H1 (cell line): Measurements from ENCODE around the gene RHD. TPM values are rescaled to one million over a fixed set of nuclear protein-coding genes. Genes with fewer than 3 reads are reported as not detected.

Source experiments
- CTCF ChIA-PET: fragments of 300-600 bp; sonication (Branson Sonifier 250); formaldehyde crosslinking; loops from one replicate; lab custom pipeline; 2021; ENCODE audit not compliant: partially characterized antibody; lab: Charles Lee
- POLR2A ChIA-PET: fragments of 300-600 bp; sonication (Branson Sonifier 250); formaldehyde crosslinking; loops from one replicate; lab custom pipeline; 2021; ENCODE audit warnings: inconsistent platforms; ENCODE audit not compliant: partially characterized antibody; lab: Charles Lee
- DNase-seq, 2 experiments: peaks; one replicate each; pipeline versions ENCODE4 v3.0.0 to v3.0.0-alpha.2; 2010 to 2022; ENCODE audit warnings: low spot score in 2 of 2, low read depth in 1 of 2, mixed read lengths in 1 of 2
- FAIRE-seq: peaks from 2 replicates; lab custom pipeline; 2011; peaks lifted over from hg19 to GRCh38; lab: Jason Lieb, UNC
- H2AFZ ChIP-seq: 2 replicates; pipeline ENCODE4 v1.8.1; 2012; ENCODE audit warnings: low read length, inconsistent platforms
- H2AK5ac ChIP-seq: 2 replicates; pipeline ENCODE4 v1.6.1; 2013; ENCODE audit warnings: low read depth, low read length
- H2BK120ac ChIP-seq: replicated peaks from 2 replicates; pipeline ENCODE3; 2013; ENCODE audit warnings: low read depth, low read length, inconsistent platforms
- H2BK12ac ChIP-seq: 2 replicates; pipeline ENCODE4 v1.6.1; 2013; ENCODE audit warnings: low read depth, low read length
- H2BK15ac ChIP-seq: 2 replicates; pipeline ENCODE4 v1.6.1; 2013; ENCODE audit warnings: low read length
- H2BK20ac ChIP-seq: 2 replicates; pipeline ENCODE4 v1.6.1; 2013; ENCODE audit warnings: low read length
- H2BK5ac ChIP-seq: 2 replicates; pipeline ENCODE4 v1.6.1; 2013; ENCODE audit warnings: low read depth, low read length
- H3K14ac ChIP-seq: 2 replicates; pipeline ENCODE4 v1.6.1; 2013; ENCODE audit warnings: inconsistent platforms; ENCODE audit not compliant: insufficient read length
- H3K18ac ChIP-seq: 2 replicates; pipeline ENCODE4 v1.6.1; 2013; ENCODE audit warnings: low read length; ENCODE audit errors: extremely low read depth
- H3K23ac ChIP-seq: 2 replicates; pipeline ENCODE4 v1.6.1; 2013; ENCODE audit warnings: inconsistent platforms; ENCODE audit not compliant: insufficient read length
- H3K23me2 ChIP-seq: 2 replicates; pipeline ENCODE4 v1.6.1; 2013; ENCODE audit warnings: low read depth, low read length
- H3K27ac ChIP-seq: 2 replicates; pipeline ENCODE4 v1.6.1; 2011; ENCODE audit warnings: low read depth, low read length, inconsistent platforms
- H3K27me3 ChIP-seq, 4 experiments: replicated peaks in 1 of 4; 1 replicate in 1 of 4; 2 replicates in 3 of 4; pipeline versions ENCODE4 v1.6.1 to v1.8.1; 2011 to 2013; ENCODE audit warnings: low read length in 3 of 4, mild to moderate bottlenecking in 3 of 4, inconsistent platforms in 2 of 4, mixed read lengths in 2 of 4, moderate library complexity in 1 of 4; ENCODE audit not compliant: control insufficient read depth in 3 of 4, insufficient read depth in 3 of 4; ENCODE audit errors: extremely low read depth in 1 of 4
- H3K36me3 ChIP-seq, 4 experiments: 2 replicates each; pipeline versions ENCODE4 v1.6.1 to v1.8.1; 2011 to 2013; ENCODE audit warnings: mild to moderate bottlenecking in 4 of 4, low read length in 3 of 4, moderate library complexity in 2 of 4, control low read depth in 1 of 4, inconsistent platforms in 1 of 4; ENCODE audit not compliant: insufficient read depth in 4 of 4, control insufficient read depth in 2 of 4
- H3K4ac ChIP-seq: replicated peaks from 2 replicates; pipeline ENCODE3; 2013; ENCODE audit warnings: low read length, low read depth, mixed read lengths, inconsistent platforms; ENCODE audit not compliant: insufficient read length
- H3K4me1 ChIP-seq, 4 experiments: replicated peaks in 1 of 4; 1 replicate in 1 of 4; 2 replicates in 3 of 4; pipeline versions ENCODE4 v1.6.1 to v1.8.1; 2011 to 2013; ENCODE audit warnings: low read length in 3 of 4, inconsistent platforms in 2 of 4, mixed read lengths in 1 of 4; ENCODE audit not compliant: insufficient read depth in 4 of 4, control insufficient read depth in 3 of 4
- H3K4me2 ChIP-seq, 2 experiments: 2 replicates each; pipeline versions ENCODE4 v1.6.1 to v1.8.1; 2011 to 2013; ENCODE audit warnings: low read depth in 2 of 2, low read length in 2 of 2, control low read depth in 1 of 2, inconsistent platforms in 1 of 2, mild to moderate bottlenecking in 1 of 2; ENCODE audit not compliant: insufficient read depth in 1 of 2
- H3K4me3 ChIP-seq, 4 experiments: fragments of 200-600, 300-600 bp in 1 of 4; sonication (generic), shearing (Covaris generic), sonication (Bioruptor Twin) in 1 of 4; 2 replicates each; pipeline versions ENCODE4 v1.5.1 to v1.8.1; 2011 to 2016; ENCODE audit warnings: low read length in 4 of 4, low read depth in 3 of 4, control low read depth in 2 of 4, inconsistent platforms in 2 of 4, mild to moderate bottlenecking in 2 of 4, mixed read lengths in 1 of 4, moderate library complexity in 1 of 4; ENCODE audit not compliant: insufficient read depth in 2 of 4; ENCODE audit errors: extremely low read depth in 1 of 4
- H3K56ac ChIP-seq: replicated peaks from 2 replicates; pipeline ENCODE3; 2013; ENCODE audit warnings: low read depth, mild to moderate bottlenecking, mixed read lengths, low read length, inconsistent platforms; ENCODE audit not compliant: insufficient read length
- H3K79me1 ChIP-seq: 2 replicates; pipeline ENCODE4 v1.6.1; 2013; ENCODE audit warnings: low read depth, low read length, control low read depth
- H3K79me2 ChIP-seq, 2 experiments: 2 replicates each; pipeline versions ENCODE4 v1.6.1 to v1.8.1; 2012 to 2013; ENCODE audit warnings: low read length in 2 of 2, mild to moderate bottlenecking in 2 of 2, inconsistent platforms in 1 of 2; ENCODE audit not compliant: insufficient read depth in 2 of 2, control insufficient read depth in 1 of 2
- H3K9ac ChIP-seq, 4 experiments: replicated peaks in 1 of 4; 1 replicate in 1 of 4; 2 replicates in 3 of 4; pipeline versions ENCODE4 v1.6.1 to v1.8.1; 2011 to 2013; ENCODE audit warnings: low read depth in 3 of 4, low read length in 3 of 4, control low read depth in 2 of 4, mild to moderate bottlenecking in 2 of 4, moderate library complexity in 2 of 4, inconsistent platforms in 1 of 4; ENCODE audit errors: extremely low read depth in 1 of 4
- H3K9me3 ChIP-seq, 2 experiments: 2 replicates each; pipeline versions ENCODE4 v1.6.1 to v1.8.1; 2012 to 2013; ENCODE audit warnings: mild to moderate bottlenecking in 2 of 2, moderate library complexity in 2 of 2, control low read depth in 1 of 2, inconsistent platforms in 1 of 2, low read depth in 1 of 2, low read length in 1 of 2, mixed read lengths in 1 of 2; ENCODE audit not compliant: insufficient read depth in 2 of 2
- H4K20me1 ChIP-seq, 2 experiments: replicated peaks in 1 of 2; 2 replicates each; pipeline versions ENCODE3 to v1.8.1; 2011 to 2013; ENCODE audit warnings: inconsistent platforms in 2 of 2, low read length in 2 of 2, mild to moderate bottlenecking in 1 of 2; ENCODE audit not compliant: insufficient read depth in 2 of 2, control insufficient read depth in 1 of 2
- H4K5ac ChIP-seq: 2 replicates; pipeline ENCODE4 v1.6.1; 2013; ENCODE audit warnings: low read length, low read depth, mixed read lengths, inconsistent platforms; ENCODE audit not compliant: insufficient read length
- H4K8ac ChIP-seq: 2 replicates; pipeline ENCODE4 v1.8.0; 2013; ENCODE audit warnings: mild to moderate bottlenecking, moderate library complexity, low read length, inconsistent platforms; ENCODE audit not compliant: insufficient read depth; ENCODE audit errors: extremely low read depth
- H4K91ac ChIP-seq: replicated peaks from 2 replicates; pipeline ENCODE3; 2013; ENCODE audit warnings: low read length, mixed read lengths, inconsistent platforms; ENCODE audit not compliant: insufficient read length
- CHD2 ChIP-seq: IDR thresholded peaks from 2 replicates; pipeline ENCODE4 v1.6.1; 2012; ENCODE audit warnings: low read length, improper control_type of control experiment
- CTBP2 ChIP-seq: IDR thresholded peaks from 2 replicates; pipeline ENCODE4 v1.7.0; 2011; ENCODE audit warnings: borderline replicate concordance, mild to moderate bottlenecking, moderate library complexity, mixed read lengths, low read length; ENCODE audit not compliant: insufficient read depth, insufficient read length
- EP300 ChIP-seq, 2 experiments: IDR thresholded peaks; 1 replicate in 1 of 2; 2 replicates in 1 of 2; pipeline ENCODE4 v1.6.1; 2011 to 2012; ENCODE audit warnings: low read depth in 2 of 2, low read length in 2 of 2, mild to moderate bottlenecking in 2 of 2, borderline replicate concordance in 1 of 2, inconsistent platforms in 1 of 2, moderate library complexity in 1 of 2
- EZH2 ChIP-seq: fragments of 200-600 bp; sonication (generic); IDR thresholded peaks from 2 replicates; pipeline ENCODE4 v1.7.1; 2012; ENCODE audit warnings: low read depth, mild to moderate bottlenecking, moderate library complexity, low read length, inconsistent platforms; ENCODE audit not compliant: severe bottlenecking
- GABPA ChIP-seq: IDR thresholded peaks from 2 replicates; pipeline ENCODE4 v1.6.1; 2011; ENCODE audit warnings: mild to moderate bottlenecking, low read length, moderate library complexity, borderline replicate concordance; ENCODE audit not compliant: insufficient read depth
- JUN ChIP-seq: IDR thresholded peaks from 2 replicates; pipeline ENCODE4 v1.6.1; 2011; ENCODE audit warnings: low read depth, mild to moderate bottlenecking, improper control_type of control experiment, low read length
- KDM4A ChIP-seq: IDR thresholded peaks from one replicate; pipeline ENCODE4 v1.7.1; 2012; ENCODE audit warnings: low read depth, mild to moderate bottlenecking, moderate library complexity, low read length, inconsistent platforms; ENCODE audit not compliant: severe bottlenecking
- POLR2AphosphoS5 ChIP-seq: IDR thresholded peaks from 2 replicates; pipeline ENCODE4 v1.6.1; 2011; ENCODE audit warnings: low read depth, low read length
- SAP30 ChIP-seq: fragments of 300-600 bp; sonication (generic); IDR thresholded peaks from 2 replicates; pipeline ENCODE4 v1.7.1; 2012; ENCODE audit warnings: low read length, moderate library complexity, mild to moderate bottlenecking, inconsistent platforms; ENCODE audit not compliant: insufficient read depth, insufficient replicate concordance
- SIRT6 ChIP-seq: IDR thresholded peaks from one replicate; pipeline ENCODE4 v1.7.1; 2012; ENCODE audit warnings: low read length, inconsistent platforms
- WGBS, 2 experiments: shearing (Covaris generic) in 1 of 2; methylation state at CpG; one replicate each; pipeline versions ENCODE4 v1.1.6 to v1.1.7; 2013 to 2015; ENCODE audit warnings: low lambda C conversion rate in 2 of 2, mixed read lengths in 2 of 2, inconsistent platforms in 1 of 2, low coverage in 1 of 2, missing lambda C conversion rate in 1 of 2; ENCODE audit not compliant: insufficient replicate concordance in 2 of 2, insufficient coverage in 1 of 2, insufficient read length in 1 of 2; ENCODE audit errors: extremely low coverage in 1 of 2, missing lambda C conversion rate in 1 of 2; 5-methylcytosine and 5-hydroxymethylcytosine counted together
- polyA plus RNA-seq, 7 experiments: library from polyadenylated mRNA; depleted of rRNA in 3 of 7; stranded (reverse) in 5 of 7; unstranded in 2 of 7; fragments of >200 nt in 5 of 7; fragments of 200-250 nt in 2 of 7; gene quantifications; 1 replicate in 5 of 7; 2 replicates in 1 of 7; 4 replicates in 1 of 7; pipeline versions ENCODE4 v1.2.1 to v1.2.3, GENCODE V29; 2011 to 2013; ENCODE audit warnings: missing spikeins in 2 of 7, mixed read lengths in 2 of 7
- total RNA-seq: library from RNA; stranded (reverse); fragmentation: NEBNext Ultra II Directional; extraction: Animal tissue kit (Norgen Biotek cat#: 25700); gene quantifications from 2 replicates; pipeline ENCODE4 v1.2.1, GENCODE V29; 2021
- TF ChIP-seq, protein P1 (sequence below), 3 experiments: IDR thresholded peaks; 1 replicate in 2 of 3; 2 replicates in 1 of 3; pipeline versions ENCODE4 v1.5.1 to v1.6.1; 2011; ENCODE audit warnings: low read length in 3 of 3, mild to moderate bottlenecking in 3 of 3, inconsistent platforms in 2 of 3, low read depth in 1 of 3, moderate library complexity in 1 of 3; ENCODE audit not compliant: insufficient read depth in 1 of 3; ENCODE audit errors: control extremely low read depth in 1 of 3

Gene RHD
- total and polyA plus RNA-seq, 2 of the 8 experiments (the other 6 are each of a cell fraction or from before 2014, with no cell fraction given), result 0.21 TPM; not detected in 1

DNA sequence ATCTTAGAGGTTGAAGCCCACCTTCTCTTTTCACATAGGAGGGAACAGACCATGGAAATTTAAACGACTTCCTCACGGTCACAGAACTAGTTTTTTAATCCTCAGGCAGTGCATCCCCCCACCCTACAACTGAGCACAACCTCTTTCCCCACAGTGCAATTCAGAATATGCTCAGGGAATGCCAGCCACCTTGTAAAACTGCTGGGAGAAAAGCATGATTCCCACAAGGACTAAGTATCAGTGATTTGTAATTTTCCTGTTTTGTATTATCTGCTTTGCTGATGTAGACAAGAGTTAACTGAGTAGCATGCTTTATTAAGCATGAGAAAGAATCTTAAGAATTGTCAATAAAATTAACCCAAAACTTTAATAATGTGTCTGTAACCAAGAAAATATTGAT lies 89.6 kb downstream of the RHD start:
- H3K9me3 ChIP-seq, result no peaks in the 10 kb centered on the region
- peak overlapping the region in 1 of 4 experiments; percentile 34; a peak in 1 of 7 replicates for H3K9ac ChIP-seq
- no peak overlapping the region for H3K56ac ChIP-seq
- H3K4ac ChIP-seq, result no peak overlapping the region
- H2BK20ac ChIP-seq, result no peak overlapping the region
- peaks cover 6 to 19% (median 15%) of the 10 kb centered on the region in 4 experiments; a peak in 6 of 8 replicates for H3K36me3 ChIP-seq
- H4K91ac ChIP-seq, result no peak overlapping the region
- no peak overlapping the region for H3K4me2 ChIP-seq
- H3K79me1 ChIP-seq, result no peaks in the 10 kb centered on the region
- H4K20me1 ChIP-seq, result no peaks in the 10 kb centered on the region
- no peaks in the 10 kb centered on the region for H3K79me2 ChIP-seq
- H2BK12ac ChIP-seq, result no peak overlapping the region
- H3K23ac ChIP-seq, result no peak overlapping the region
- no peaks in the 10 kb centered on the region for H3K23me2 ChIP-seq
- POLR2A ChIA-PET, result no interaction called here
- no peak overlapping the region for H2BK15ac ChIP-seq
- no peaks in the 10 kb centered on the region for H3K27me3 ChIP-seq
- FAIRE-seq, result no peak
- no peak overlapping the region for H3K4me3 ChIP-seq
- H3K18ac ChIP-seq, result no peak overlapping the region
- no peak overlapping the region for H3K14ac ChIP-seq
- no peak overlapping the region for H2BK5ac ChIP-seq
- H2BK120ac ChIP-seq, result no peak overlapping the region
- H2AFZ ChIP-seq, result no peak overlapping the region
- WGBS, 2 experiments, result 92% methylated on average over 2 of the region's 2 CpGs; no CpG with 5 or more reads in 1 of the 2 experiments
- H2AK5ac ChIP-seq, result no peak overlapping the region
- H3K4me1 ChIP-seq, result no peaks in the 10 kb centered on the region
- CTCF ChIA-PET, result no interaction called here
- DNase-seq, result no peak
- no peak overlapping the region for H4K8ac ChIP-seq
- H4K5ac ChIP-seq, result no peak overlapping the region
- H3K27ac ChIP-seq, result no peak overlapping the region
- TF ChIP-seq GABPA, result no peak
- TF ChIP-seq CTBP2, result no peak
- TF ChIP-seq, protein P1, sequence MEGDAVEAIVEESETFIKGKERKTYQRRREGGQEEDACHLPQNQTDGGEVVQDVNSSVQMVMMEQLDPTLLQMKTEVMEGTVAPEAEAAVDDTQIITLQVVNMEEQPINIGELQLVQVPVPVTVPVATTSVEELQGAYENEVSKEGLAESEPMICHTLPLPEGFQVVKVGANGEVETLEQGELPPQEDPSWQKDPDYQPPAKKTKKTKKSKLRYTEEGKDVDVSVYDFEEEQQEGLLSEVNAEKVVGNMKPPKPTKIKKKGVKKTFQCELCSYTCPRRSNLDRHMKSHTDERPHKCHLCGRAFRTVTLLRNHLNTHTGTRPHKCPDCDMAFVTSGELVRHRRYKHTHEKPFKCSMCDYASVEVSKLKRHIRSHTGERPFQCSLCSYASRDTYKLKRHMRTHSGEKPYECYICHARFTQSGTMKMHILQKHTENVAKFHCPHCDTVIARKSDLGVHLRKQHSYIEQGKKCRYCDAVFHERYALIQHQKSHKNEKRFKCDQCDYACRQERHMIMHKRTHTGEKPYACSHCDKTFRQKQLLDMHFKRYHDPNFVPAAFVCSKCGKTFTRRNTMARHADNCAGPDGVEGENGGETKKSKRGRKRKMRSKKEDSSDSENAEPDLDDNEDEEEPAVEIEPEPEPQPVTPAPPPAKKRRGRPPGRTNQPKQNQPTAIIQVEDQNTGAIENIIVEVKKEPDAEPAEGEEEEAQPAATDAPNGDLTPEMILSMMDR (IDR thresholded peaks at IDR 0.05; ENCODE audit: control extremely low read depth in 1 of 3, insufficient read depth in 1 of 3, low read depth in 1 of 3, low read length in 3 of 3), result no peak
- no peak for TF ChIP-seq SIRT6
- TF ChIP-seq SAP30, result no peak
- no peak for TF ChIP-seq EZH2
- no peak for TF ChIP-seq EP300 (IDR thresholded peaks at IDR 0.05; ENCODE audit: borderline replicate concordance in 1 of 2, low read depth in 2 of 2, low read length in 2 of 2)
- no peak for TF ChIP-seq KDM4A
- TF ChIP-seq CHD2, result no peak
- TF ChIP-seq JUN, result no peak
- no peak for TF ChIP-seq POLR2AphosphoS5
